CD8-positive, alpha-beta memory T cell (primary cell): ENCODE results near the gene PRDX3. TPM values are rescaled to one million over a fixed set of nuclear protein-coding genes. Genes with fewer than 3 reads are reported as not detected.

ENCODE experiments used
- CTCF ChIA-PET: fragments of 350-600 bp; sonication (Branson Sonifier 250); formaldehyde crosslinking; loops from one replicate; lab custom pipeline; 2021; ENCODE audit warnings: antibody characterized with exemption; lab: Charles Lee
- POLR2A ChIA-PET: fragments of 350-600 bp; sonication (Branson Sonifier 250); formaldehyde crosslinking; loops from one replicate; lab custom pipeline; 2021; ENCODE audit warnings: antibody characterized with exemption; lab: Charles Lee
- DNase-seq, 5 donors: peaks; one replicate each; pipeline versions ENCODE4 v3.0.0 to v3.0.0-alpha.2; 2020 to 2022; ENCODE audit warnings: mixed read lengths in 1 of 5
- H3K27ac ChIP-seq: one replicate; pipeline ENCODE4 v1.7.0; 2013; ENCODE audit warnings: low read depth, mild to moderate bottlenecking, low read length, moderate library complexity
- H3K27me3 ChIP-seq: 2 replicates; pipeline ENCODE4 v1.7.0; 2013; ENCODE audit warnings: low read length, mild to moderate bottlenecking; ENCODE audit not compliant: insufficient read depth, poor library complexity, severe bottlenecking
- H3K36me3 ChIP-seq: 2 replicates; pipeline ENCODE4 v1.7.0; 2013; ENCODE audit warnings: mild to moderate bottlenecking, low read length, moderate library complexity; ENCODE audit not compliant: insufficient read depth
- H3K4me1 ChIP-seq: 2 replicates; pipeline ENCODE4 v1.7.0; 2013; ENCODE audit warnings: mild to moderate bottlenecking, low read length, moderate library complexity; ENCODE audit not compliant: insufficient read depth
- H3K4me3 ChIP-seq: 2 replicates; pipeline ENCODE4 v1.7.0; 2013; ENCODE audit warnings: mild to moderate bottlenecking, low read length
- H3K9me3 ChIP-seq: 2 replicates; pipeline ENCODE4 v1.7.0; 2013; ENCODE audit warnings: mild to moderate bottlenecking, low read length
- H3K27ac Mint-ChIP-seq, 8 donors: one replicate each; pipeline ENCODE4 v1.8.0; 2020 to 2021; ENCODE audit warnings: mixed read lengths in 8 of 8, mild to moderate bottlenecking in 6 of 8, inconsistent platforms in 3 of 8, moderate library complexity in 3 of 8
- H3K27me3 Mint-ChIP-seq, 2 donors: one replicate each; pipeline ENCODE4 v1.8.0; 2020 to 2021; ENCODE audit warnings: mixed read lengths in 2 of 2, mild to moderate bottlenecking in 1 of 2, moderate library complexity in 1 of 2
- H3K36me3 Mint-ChIP-seq, 3 donors: one replicate each; pipeline ENCODE4 v1.8.0; 2020 to 2021; ENCODE audit warnings: mixed read lengths in 3 of 3, inconsistent platforms in 1 of 3, mild to moderate bottlenecking in 1 of 3
- H3K4me1 Mint-ChIP-seq, 3 donors: one replicate each; pipeline ENCODE4 v1.8.0; 2020 to 2021; ENCODE audit warnings: mixed read lengths in 3 of 3, inconsistent platforms in 1 of 3, mild to moderate bottlenecking in 1 of 3
- H3K4me3 Mint-ChIP-seq, 7 donors: one replicate each; pipeline ENCODE4 v1.8.0; 2020 to 2021; ENCODE audit warnings: mixed read lengths in 7 of 7, mild to moderate bottlenecking in 6 of 7, moderate library complexity in 4 of 7, inconsistent platforms in 2 of 7
- H3K9me3 Mint-ChIP-seq, 5 donors: one replicate each; pipeline ENCODE4 v1.8.0; 2020 to 2022; ENCODE audit warnings: mixed read lengths in 5 of 5, mild to moderate bottlenecking in 3 of 5, moderate library complexity in 2 of 5, inconsistent platforms in 1 of 5
- polyA plus RNA-seq: library from polyadenylated mRNA; unstranded; fragments of 300-500 nt; fragmentation: Illumina TruSeq; gene quantifications from one replicate; pipeline ENCODE4 v1.2.3, GENCODE V29; 2021
- total RNA-seq, 2 experiments: library from RNA; stranded (reverse); gene quantifications; one replicate each; pipeline ENCODE4 v1.2.3, GENCODE V29; 2021

PRDX3 gene
- total and polyA plus RNA-seq, 3 experiments from 2014 or later = 83.3 to 207 (median 203) TPM

DNA sequence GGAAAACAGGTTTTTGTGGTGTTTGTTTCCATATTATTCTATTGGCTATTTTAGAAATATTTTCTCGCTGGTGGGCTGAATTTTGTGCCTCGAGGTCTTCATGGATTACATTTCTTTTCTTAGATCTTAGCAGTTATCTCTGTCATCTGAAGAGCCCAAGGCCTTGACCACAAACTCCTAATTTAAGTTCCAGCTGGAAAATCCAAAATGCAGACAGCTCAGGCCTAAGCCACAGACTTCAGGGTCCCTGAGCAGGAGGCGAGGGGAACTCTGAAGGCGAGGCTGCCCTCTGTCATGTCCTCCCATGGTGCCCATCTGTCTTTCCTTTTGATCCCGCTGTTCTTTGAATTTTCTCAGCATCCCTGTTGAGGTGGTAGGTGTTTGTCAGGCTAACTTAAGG lies 60.4 kb downstream of the PRDX3 start:
- Histone ChIP-seq H3K9me3 (no peaks in the 10 kb centered on the region), H3K36me3 (peaks cover 9% of the 10 kb centered on the region), H3K27me3 (no peaks in the 10 kb centered on the region), H3K4me3 (no peak overlapping the region), H3K27ac (no peak overlapping the region), H3K4me1 (no peaks in the 10 kb centered on the region)
- Mint-ChIP-seq H3K4me3 (no peak overlapping the region), H3K27ac (no peak overlapping the region), H3K9me3 (no peaks in the 10 kb centered on the region), H3K27me3 (no peaks in the 10 kb centered on the region), H3K36me3 (peaks cover 0 to 65% (median 15%) of the 10 kb centered on the region in 3 donors), H3K4me1 (peaks cover 17 to 23% (median 19%) of the 10 kb centered on the region in 3 donors)
- no peak for DNase-seq
- ChIA-PET POLR2A (no interaction called here), CTCF (no interaction called here)

Other genes starting within 250 kb of the PRDX3 start
- under 1 TPM; 0.22 to 0.61 TPM for gene NANOS1, start 149.1 kb downstream of the PRDX3 start, total RNA-seq
- 0.07 TPM for gene NANOS1, start 149.1 kb downstream of the PRDX3 start, polyA plus RNA-seq
- gene EIF3A, start 98.0 kb downstream of the PRDX3 start, total RNA-seq = 100 to 1,000 TPM; 181 to 195 TPM
- 75.3 TPM for gene EIF3A, start 98.0 kb downstream of the PRDX3 start, polyA plus RNA-seq
- 10 to 100 TPM; 23.8 to 24.8 TPM for gene DENND10, start 74.7 kb downstream of the PRDX3 start, total RNA-seq
- gene DENND10, start 74.7 kb downstream of the PRDX3 start, polyA plus RNA-seq = 51.0 TPM
- gene SFXN4, start 13.1 kb downstream of the PRDX3 start, total RNA-seq = 10 to 100 TPM; 48.2 to 52.3 TPM
- gene SFXN4, start 13.1 kb downstream of the PRDX3 start, polyA plus RNA-seq = 18.6 TPM
- gene GRK5, start 28.8 kb upstream of the PRDX3 start, total RNA-seq = 10 to 100 TPM; 13.6 to 13.8 TPM
- 7.7 TPM for gene GRK5, start 28.8 kb upstream of the PRDX3 start, polyA plus RNA-seq